M059J (cell line): ENCODE results near the gene TWSG1. TPM values are rescaled to one million over a fixed set of nuclear protein-coding genes. Genes with fewer than 3 reads are reported as not detected.
"Not testable (repeated sequence)": the region's sequence is repeated elsewhere in the genome, so short reads cannot be mapped to it uniquely, and the experiment has no call there.

Experiments
- DNase-seq: peaks from one replicate; pipeline ENCODE4 v3.0.0-alpha.2; 2012; ENCODE audit warnings: low read depth
- total RNA-seq: library from RNA; depleted of rRNA; stranded (reverse); fragments of >200 nt; shearing (Covaris generic); gene quantifications from 2 replicates; pipeline ENCODE4 v1.2.3, GENCODE V29; 2014

Gene TWSG1
- total RNA-seq, 1 experiment from 2014 or later: 52.8 TPM

- peak; percentile 49 for DNase-seq
These were observed 562 bp downstream of the TWSG1 start for GRCh38 chr18:9334973-9335696.

DNA sequence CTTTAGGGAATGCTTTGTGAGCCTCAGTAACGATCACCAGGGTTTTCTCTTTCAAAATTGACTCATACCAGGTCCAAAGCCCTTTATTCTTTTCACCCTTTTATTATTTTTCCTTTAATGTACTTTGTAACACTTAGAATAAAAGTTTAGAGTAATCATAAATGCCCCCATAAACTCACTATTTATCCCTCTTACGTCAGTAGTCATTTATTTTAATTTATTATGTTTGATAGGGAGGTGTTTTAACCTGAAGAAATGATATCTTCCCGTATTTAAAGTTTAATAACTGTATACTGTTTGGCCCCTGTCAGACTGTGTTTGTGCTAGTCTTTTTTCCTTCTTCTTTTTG is 1.1 kb downstream of the TWSG1 start:
- DNase-seq: no peak

- DNase-seq: no peak
These were observed 2.3 kb downstream of the TWSG1 start for GRCh38 chr18:9336827-9337226.

GRCh38 chr18:9337873-9338272 is 3.3 kb downstream of the TWSG1 start:
- DNase-seq: peak; percentile 34

GRCh38 chr18:9340472-9340871 is 5.9 kb downstream of the TWSG1 start:
- no peak for DNase-seq

- no peak for DNase-seq
These were observed 9.0 kb downstream of the TWSG1 start for GRCh38 chr18:9343577-9343976.

DNA sequence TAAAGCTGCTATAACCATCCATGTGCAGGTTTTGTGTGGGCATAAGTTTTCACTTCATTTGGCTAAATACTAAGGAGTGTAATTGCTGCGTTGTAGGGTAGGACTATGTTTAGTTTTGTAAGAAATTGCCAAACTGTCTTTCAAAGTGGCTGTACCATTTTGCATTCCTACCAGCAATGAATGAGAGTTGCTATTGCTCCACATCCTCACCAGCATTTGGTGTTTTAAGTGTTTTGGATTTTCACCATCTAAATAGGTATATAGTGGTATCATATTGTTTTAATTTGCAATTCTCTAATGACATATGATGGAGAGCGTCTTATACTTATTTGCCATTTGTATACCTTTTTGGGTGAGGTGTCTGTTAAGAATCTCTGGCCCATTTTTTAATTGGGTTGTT is 12.2 kb downstream of the TWSG1 start:
- DNase-seq: no peak

GRCh38 chr18:9348079-9348671 is 13.6 kb downstream of the TWSG1 start:
- peak; percentile 64 for DNase-seq

DNA sequence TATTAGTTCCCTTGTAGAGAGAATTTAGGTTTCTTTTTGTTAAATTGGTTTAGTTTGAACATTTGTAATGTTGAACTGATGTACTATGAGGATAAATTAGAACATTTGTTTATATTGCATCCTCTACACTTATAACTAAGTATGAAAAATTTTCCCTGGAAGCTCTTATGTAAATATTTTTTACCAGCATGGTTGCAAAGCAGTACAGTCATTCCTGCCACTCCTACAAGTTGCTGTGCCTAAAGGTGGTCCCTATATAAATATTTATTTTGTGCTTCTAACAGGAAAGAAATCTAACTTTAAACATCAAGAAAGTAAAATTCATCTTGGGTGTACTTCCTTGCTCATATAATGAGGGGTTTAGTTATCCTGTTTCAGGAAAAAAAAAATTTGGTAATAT is 14.2 kb downstream of the TWSG1 start:
- DNase-seq: peak; percentile 24

DNA sequence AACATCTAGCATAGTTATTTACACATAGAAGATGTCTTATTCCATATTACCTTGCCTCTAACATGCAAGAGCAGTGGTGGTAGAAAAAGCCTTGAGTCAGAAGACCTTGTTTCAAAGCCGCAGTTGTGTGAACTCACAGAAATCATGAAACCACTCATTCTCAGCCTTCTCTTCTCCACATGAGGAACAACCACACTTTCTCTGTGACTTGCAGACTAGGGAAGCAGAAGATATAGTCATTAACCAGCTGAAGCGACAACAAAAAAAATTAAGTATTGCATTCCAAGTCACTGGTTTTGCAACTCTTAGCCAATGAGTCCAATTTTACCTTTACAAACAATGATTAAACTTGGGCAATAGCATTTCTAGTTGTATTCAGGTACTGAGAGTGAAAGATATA is 19.0 kb downstream of the TWSG1 start:
- no peak for DNase-seq

DNA sequence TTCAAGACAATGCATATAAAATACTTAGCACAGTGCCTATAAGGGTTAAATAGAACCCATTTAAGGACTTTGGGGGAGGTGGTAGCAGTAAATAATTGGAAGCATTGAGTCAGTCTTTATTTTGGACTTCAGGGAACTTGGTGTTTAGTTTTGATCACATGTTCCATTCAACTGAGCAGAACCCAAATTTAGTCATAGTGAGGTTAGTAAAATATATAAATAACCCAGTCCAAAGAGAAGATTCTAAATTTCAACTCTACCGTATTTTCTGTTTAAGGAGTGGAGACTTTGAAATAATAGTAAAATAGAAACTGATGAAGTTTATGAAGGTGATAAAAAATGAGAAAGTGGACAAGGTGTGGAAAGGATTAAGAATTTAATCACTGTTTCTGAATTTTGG is 19.7 kb downstream of the TWSG1 start:
- no peak for DNase-seq

GRCh38 chr18:9356976-9357375 is 22.4 kb downstream of the TWSG1 start:
- no peak for DNase-seq

DNA sequence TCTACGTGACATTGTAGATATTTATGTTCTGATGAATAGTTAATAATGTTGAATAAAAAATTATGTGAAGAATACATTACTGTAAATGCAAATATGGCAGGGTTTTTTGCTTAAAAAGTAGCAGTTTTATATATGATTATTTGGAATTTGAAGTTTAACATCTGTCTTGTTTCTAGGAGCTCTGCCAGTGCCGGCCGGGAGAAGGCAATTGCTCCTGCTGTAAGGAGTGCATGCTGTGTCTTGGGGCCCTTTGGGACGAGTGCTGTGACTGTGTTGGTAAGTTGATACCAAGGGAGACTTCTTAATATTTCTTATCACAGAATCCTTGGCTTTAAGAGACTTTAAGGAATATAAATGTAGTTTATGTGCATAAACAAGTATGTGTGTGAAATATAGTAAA is 25.2 kb downstream of the TWSG1 start:
- DNase-seq: no peak

DNA sequence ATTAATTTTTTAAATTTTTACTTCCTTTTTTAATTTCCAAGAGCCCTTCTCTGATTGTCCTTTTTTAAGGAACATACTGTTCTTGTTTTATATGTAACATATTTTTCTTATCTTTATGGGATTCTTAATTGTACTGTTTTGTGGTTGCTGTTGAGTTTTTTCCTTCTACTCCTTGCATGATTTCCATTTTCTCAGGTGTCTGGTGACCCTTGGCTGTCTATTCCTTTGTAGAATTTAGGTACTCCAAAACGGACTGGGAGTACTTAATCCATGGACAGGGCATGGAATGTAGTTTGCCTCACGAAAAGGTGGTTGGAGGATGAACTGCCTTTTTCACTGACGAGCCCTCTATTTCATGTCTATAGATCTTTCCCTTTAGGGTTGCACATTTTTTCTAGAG is 26.6 kb downstream of the TWSG1 start:
- no peak for DNase-seq

GRCh38 chr18:9362869-9363268 is 28.3 kb downstream of the TWSG1 start:
- no peak for DNase-seq

DNA sequence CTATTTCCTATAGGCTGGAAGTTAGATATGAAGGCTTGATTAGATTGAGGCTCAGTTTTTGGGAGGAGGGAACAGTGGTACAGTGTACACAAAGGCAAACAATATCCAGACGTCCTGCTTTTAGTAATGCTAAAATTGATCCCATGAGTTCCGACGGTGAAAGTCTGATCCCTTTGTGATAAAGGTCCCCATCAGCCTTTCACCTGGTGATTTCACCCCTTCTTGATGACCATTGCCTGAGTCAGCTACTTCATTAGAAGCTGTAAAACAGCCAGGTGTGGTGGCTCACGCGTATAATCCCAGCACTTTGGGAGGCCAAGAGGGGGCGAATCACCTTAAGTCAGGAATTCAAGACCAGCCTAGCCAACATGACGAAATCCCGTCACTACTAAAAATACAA is 29.7 kb downstream of the TWSG1 start:
- DNase-seq: peak; percentile 36

- DNase-seq: peak; percentile 8
These were observed 30.8 kb downstream of the TWSG1 start for GRCh38 chr18:9365406-9365805.

DNA sequence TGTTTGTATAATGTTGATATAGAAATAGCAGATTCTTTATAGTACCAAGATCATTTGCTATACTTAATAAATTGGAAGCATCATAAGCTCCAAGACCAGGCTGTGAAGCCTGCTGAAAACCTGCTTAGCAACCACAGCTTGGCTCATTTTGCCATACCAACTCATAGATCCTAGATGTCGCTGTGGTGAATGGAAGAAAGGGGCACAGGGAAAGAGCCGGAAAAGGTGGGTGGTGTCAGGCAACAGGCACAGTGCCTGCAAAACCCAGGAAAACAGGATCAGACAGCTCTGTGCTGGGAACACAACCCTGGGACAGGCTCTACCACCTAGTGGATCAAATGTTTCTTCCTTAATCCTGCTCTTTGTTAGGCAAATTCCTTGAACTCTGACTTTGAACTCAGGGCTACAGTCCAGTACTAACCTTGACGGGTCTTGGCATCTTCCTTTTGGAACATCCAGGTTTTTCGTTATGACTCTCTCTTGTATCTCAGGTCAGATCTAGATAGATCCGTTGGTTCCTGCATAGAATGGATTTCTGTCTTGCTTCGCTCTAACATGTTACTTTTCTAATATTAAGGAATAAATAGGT is 31.6 kb downstream of the TWSG1 start:
- DNase-seq: peak; percentile 6

- not testable (repeated sequence) for DNase-seq
These were observed 38.7 kb downstream of the TWSG1 start for GRCh38 chr18:9373254-9373653.

- DNase-seq: no peak
These were observed 44.5 kb downstream of the TWSG1 start for GRCh38 chr18:9379118-9379517.

- DNase-seq: no peak
These were observed 45.5 kb downstream of the TWSG1 start for GRCh38 chr18:9380101-9380500.

GRCh38 chr18:9380621-9381395 is 46.2 kb downstream of the TWSG1 start:
- DNase-seq: no peak

DNA sequence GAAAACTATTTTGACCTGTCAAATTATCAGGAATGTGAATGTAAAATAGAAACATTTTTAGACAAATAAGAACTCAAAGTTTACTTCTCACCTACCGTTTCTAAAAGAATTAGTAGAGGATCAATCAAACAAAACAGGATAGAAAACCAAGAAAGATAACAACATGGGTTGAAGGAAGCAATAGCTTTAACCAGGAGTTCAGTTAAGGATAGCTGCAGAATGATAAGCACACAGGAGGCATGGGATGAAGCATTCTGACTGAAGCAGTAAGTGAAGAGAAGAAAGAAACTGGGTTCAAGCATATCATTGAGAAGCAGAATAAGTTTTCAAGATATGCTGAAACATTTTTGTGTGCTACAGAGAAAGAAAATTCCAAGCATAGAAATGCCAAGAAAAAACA is 52.3 kb downstream of the TWSG1 start:
- no peak for DNase-seq
